ENCODE measurements around the gene TNIP2.
"Not testable (repeated sequence)": the region's sequence is repeated elsewhere in the genome, so short reads cannot be mapped to it uniquely, and the experiment has no call there.

The TNIP2 gene

GRCh38 chr4:2734612-2735011 is 21.5 kb downstream of the TNIP2 start:
- peak overlapping the region; percentile 57 for H3K27ac Mint-ChIP-seq
- H3K27me3 Mint-ChIP-seq: no peaks in the 10 kb centered on the region
- intact Hi-C loops (cut with micrococcal nuclease): no loop called here
- no peaks in the 10 kb centered on the region for H3K9me3 Mint-ChIP-seq
- peaks cover 27% of the 10 kb centered on the region for H3K4me1 Mint-ChIP-seq (ENCODE audit: low read depth)
- no peak overlapping the region for H3K4me3 Mint-ChIP-seq
- peaks cover 60% of the 10 kb centered on the region for H3K36me3 Mint-ChIP-seq (ENCODE audit: low read depth)

GRCh38 chr4:2733844-2734574 is 22.1 kb downstream of the TNIP2 start:
- Mint-ChIP-seq H3K27ac (peak overlapping the region; percentile 57), H3K27me3 (no peaks in the 10 kb centered on the region), H3K4me1 (ENCODE audit: low read depth) (peaks cover 27% of the 10 kb centered on the region), H3K9me3 (no peaks in the 10 kb centered on the region), H3K36me3 (ENCODE audit: low read depth) (peaks cover 65% of the 10 kb centered on the region), H3K4me3 (no peak overlapping the region)
- intact Hi-C loops (cut with micrococcal nuclease): no loop called here

- H3K4me1 Mint-ChIP-seq (ENCODE audit: low read depth): peaks cover 27% of the 10 kb centered on the region
- H3K4me3 Mint-ChIP-seq: no peak overlapping the region
- H3K36me3 Mint-ChIP-seq (ENCODE audit: low read depth): peaks cover 73% of the 10 kb centered on the region
- no peaks in the 10 kb centered on the region for H3K27me3 Mint-ChIP-seq
- H3K27ac Mint-ChIP-seq: peak overlapping the region; percentile 7
- intact Hi-C loops (cut with micrococcal nuclease): no loop called here
- H3K9me3 Mint-ChIP-seq: no peaks in the 10 kb centered on the region
Measured at GRCh38 chr4:2733001-2733843, 22.9 kb downstream of the TNIP2 start.

- H3K27ac Mint-ChIP-seq: peak overlapping the region; percentile 7
- intact Hi-C loops (cut with micrococcal nuclease): no loop called here
- H3K27me3 Mint-ChIP-seq: no peaks in the 10 kb centered on the region
- peaks cover 27% of the 10 kb centered on the region for H3K4me1 Mint-ChIP-seq (ENCODE audit: low read depth)
- no peaks in the 10 kb centered on the region for H3K9me3 Mint-ChIP-seq
- no peak overlapping the region for H3K4me3 Mint-ChIP-seq
- H3K36me3 Mint-ChIP-seq (ENCODE audit: low read depth): peaks cover 74% of the 10 kb centered on the region
Measured at GRCh38 chr4:2732526-2732925, 23.6 kb downstream of the TNIP2 start.

DNA sequence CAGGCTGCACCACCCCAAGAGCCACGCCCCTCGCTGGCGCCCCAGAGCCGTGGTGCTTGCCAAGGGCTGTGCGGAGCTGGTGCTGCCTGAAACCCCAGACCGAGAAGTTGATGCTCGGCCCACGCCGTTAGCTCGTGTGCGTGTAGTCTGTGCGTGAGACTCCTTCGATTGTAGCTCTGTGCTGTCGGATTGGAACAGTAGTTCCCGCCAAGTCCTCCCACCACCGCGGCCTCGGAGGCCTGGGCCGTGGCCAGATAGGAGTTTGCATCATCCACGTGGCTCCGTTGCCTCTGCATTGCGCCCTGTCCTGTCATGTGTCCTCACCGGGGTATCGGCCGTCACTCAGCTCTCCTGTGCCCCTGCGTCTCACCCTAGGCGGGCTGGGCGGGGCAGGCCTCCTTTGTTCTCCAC is 24.2 kb downstream of the TNIP2 start:
- no peaks in the 10 kb centered on the region for H3K9me3 Mint-ChIP-seq
- H3K36me3 Mint-ChIP-seq (ENCODE audit: low read depth): peaks cover 78% of the 10 kb centered on the region
- H3K4me3 Mint-ChIP-seq: no peak overlapping the region
- no peaks in the 10 kb centered on the region for H3K27me3 Mint-ChIP-seq
- H3K27ac Mint-ChIP-seq: no peak overlapping the region
- H3K4me1 Mint-ChIP-seq (ENCODE audit: low read depth): peaks cover 27% of the 10 kb centered on the region
- intact Hi-C loops (cut with micrococcal nuclease): no loop called here

GRCh38 chr4:2729533-2729875 is 26.6 kb downstream of the TNIP2 start:
- H3K4me3 Mint-ChIP-seq: no peak overlapping the region
- H3K4me1 Mint-ChIP-seq (ENCODE audit: low read depth): peaks cover 17% of the 10 kb centered on the region
- no peaks in the 10 kb centered on the region for H3K27me3 Mint-ChIP-seq
- H3K36me3 Mint-ChIP-seq (ENCODE audit: low read depth): peaks cover 85% of the 10 kb centered on the region
- H3K9me3 Mint-ChIP-seq: no peaks in the 10 kb centered on the region
- H3K27ac Mint-ChIP-seq: no peak overlapping the region
- intact Hi-C loops (cut with micrococcal nuclease): no loop called here

- Mint-ChIP-seq H3K27ac (no peak overlapping the region), H3K36me3 (ENCODE audit: low read depth) (peaks cover 86% of the 10 kb centered on the region), H3K9me3 (no peaks in the 10 kb centered on the region), H3K4me3 (no peak overlapping the region), H3K4me1 (ENCODE audit: low read depth) (peaks cover 12% of the 10 kb centered on the region), H3K27me3 (no peaks in the 10 kb centered on the region)
- intact Hi-C loops (cut with micrococcal nuclease): no loop called here
Measured at GRCh38 chr4:2728806-2729532, 27.2 kb downstream of the TNIP2 start.

- Mint-ChIP-seq H3K36me3 (ENCODE audit: low read depth) (peaks cover 85% of the 10 kb centered on the region), H3K27me3 (no peaks in the 10 kb centered on the region), H3K4me1 (ENCODE audit: low read depth) (peaks cover 6% of the 10 kb centered on the region), H3K9me3 (no peaks in the 10 kb centered on the region), H3K4me3 (no peak overlapping the region), H3K27ac (no peak overlapping the region)
- intact Hi-C loops (cut with micrococcal nuclease): no loop called here
Measured at GRCh38 chr4:2728221-2728620, 27.9 kb downstream of the TNIP2 start.

- intact Hi-C loops (cut with micrococcal nuclease); H3K27ac Mint-ChIP-seq; H3K4me3 Mint-ChIP-seq; H3K27me3 Mint-ChIP-seq; H3K4me1 Mint-ChIP-seq (ENCODE audit: low read depth); H3K9me3 Mint-ChIP-seq: not testable (repeated sequence)
- peaks cover 81% of the 10 kb centered on the region for H3K36me3 Mint-ChIP-seq (ENCODE audit: low read depth)
Measured at GRCh38 chr4:2726881-2727280, 29.3 kb downstream of the TNIP2 start.

GRCh38 chr4:2725380-2725779 is 30.8 kb downstream of the TNIP2 start:
- H3K4me3 Mint-ChIP-seq: no peak overlapping the region
- H3K27me3 Mint-ChIP-seq: no peaks in the 10 kb centered on the region
- intact Hi-C loops (cut with micrococcal nuclease): no loop called here
- no peaks in the 10 kb centered on the region for H3K4me1 Mint-ChIP-seq (ENCODE audit: low read depth)
- H3K9me3 Mint-ChIP-seq: no peaks in the 10 kb centered on the region
- peaks cover 81% of the 10 kb centered on the region for H3K36me3 Mint-ChIP-seq (ENCODE audit: low read depth)
- H3K27ac Mint-ChIP-seq: no peak overlapping the region

DNA sequence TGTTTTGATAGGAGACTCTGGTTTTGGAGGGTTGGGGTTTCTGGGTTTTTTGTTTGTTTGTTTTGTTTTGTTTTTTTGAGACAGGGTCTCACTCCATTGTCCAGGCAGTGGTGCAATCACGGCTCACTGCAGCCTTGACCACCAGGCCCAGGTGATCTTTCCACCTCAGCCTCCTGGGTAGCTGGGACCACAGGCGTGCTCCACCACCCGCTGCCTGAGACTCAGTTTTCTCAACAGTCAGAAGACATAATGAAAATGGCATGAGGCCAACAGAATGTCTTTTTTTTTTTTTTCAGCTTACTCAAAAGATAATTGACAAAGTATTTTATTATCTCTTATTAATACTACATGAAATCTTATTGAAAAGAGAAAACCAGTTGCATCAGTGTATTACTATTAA is 32.4 kb downstream of the TNIP2 start:
- intact Hi-C loops (cut with micrococcal nuclease): no loop called here
- Mint-ChIP-seq H3K27me3 (no peaks in the 10 kb centered on the region), H3K9me3 (no peaks in the 10 kb centered on the region), H3K4me3 (no peak overlapping the region), H3K4me1 (ENCODE audit: low read depth) (no peaks in the 10 kb centered on the region), H3K27ac (peak overlapping the region; percentile 53), H3K36me3 (ENCODE audit: low read depth) (peaks cover 81% of the 10 kb centered on the region)

DNA sequence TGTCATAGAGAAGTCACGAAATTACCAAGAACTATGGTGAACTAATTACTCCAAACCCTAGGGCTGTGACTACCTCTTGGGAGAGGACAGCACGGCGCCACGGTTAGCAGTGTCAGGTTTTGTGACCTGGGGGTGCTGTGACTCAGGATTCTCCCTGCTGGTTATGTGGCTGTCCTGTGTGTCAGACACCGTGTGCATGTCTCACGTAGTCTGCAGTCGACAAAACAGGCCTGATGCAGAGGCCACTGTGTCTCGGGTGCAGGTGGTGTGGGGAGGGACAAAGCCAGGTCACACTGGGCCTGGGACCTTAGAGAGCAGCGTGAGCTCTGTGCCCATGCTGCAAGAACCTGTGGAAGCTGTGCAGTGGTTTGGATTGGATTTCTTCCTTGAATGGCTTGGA is 34.1 kb downstream of the TNIP2 start:
- Mint-ChIP-seq H3K4me1 (ENCODE audit: low read depth) (no peaks in the 10 kb centered on the region), H3K9me3 (no peaks in the 10 kb centered on the region), H3K27ac (no peak overlapping the region), H3K27me3 (no peaks in the 10 kb centered on the region), H3K4me3 (no peak overlapping the region), H3K36me3 (ENCODE audit: low read depth) (peaks cover 89% of the 10 kb centered on the region)
- intact Hi-C loops (cut with micrococcal nuclease): no loop called here

DNA sequence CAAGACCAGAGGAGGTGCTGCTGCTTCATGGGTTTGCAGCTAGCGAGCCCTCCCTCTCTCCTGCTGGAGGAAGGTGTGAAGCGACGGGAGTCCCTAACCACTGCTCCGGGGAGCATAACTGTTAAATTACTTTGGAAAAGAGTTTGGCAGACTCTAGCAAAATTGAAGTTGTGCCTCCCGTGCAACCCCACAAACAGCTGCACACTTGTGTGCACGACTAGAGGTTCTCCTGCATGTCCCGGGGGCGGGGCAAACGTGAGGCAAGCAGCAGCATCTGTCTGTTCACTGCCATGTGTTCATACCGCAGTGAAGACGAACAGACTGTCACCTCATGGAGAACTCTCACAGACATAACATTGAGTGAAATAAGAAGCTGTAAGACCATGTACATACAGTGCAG is 34.5 kb downstream of the TNIP2 start:
- Mint-ChIP-seq H3K4me3 (no peak overlapping the region), H3K27ac (no peak overlapping the region), H3K36me3 (ENCODE audit: low read depth) (peaks cover 89% of the 10 kb centered on the region), H3K27me3 (no peaks in the 10 kb centered on the region), H3K9me3 (no peaks in the 10 kb centered on the region), H3K4me1 (ENCODE audit: low read depth) (no peaks in the 10 kb centered on the region)
- intact Hi-C loops (cut with micrococcal nuclease): no loop called here

DNA sequence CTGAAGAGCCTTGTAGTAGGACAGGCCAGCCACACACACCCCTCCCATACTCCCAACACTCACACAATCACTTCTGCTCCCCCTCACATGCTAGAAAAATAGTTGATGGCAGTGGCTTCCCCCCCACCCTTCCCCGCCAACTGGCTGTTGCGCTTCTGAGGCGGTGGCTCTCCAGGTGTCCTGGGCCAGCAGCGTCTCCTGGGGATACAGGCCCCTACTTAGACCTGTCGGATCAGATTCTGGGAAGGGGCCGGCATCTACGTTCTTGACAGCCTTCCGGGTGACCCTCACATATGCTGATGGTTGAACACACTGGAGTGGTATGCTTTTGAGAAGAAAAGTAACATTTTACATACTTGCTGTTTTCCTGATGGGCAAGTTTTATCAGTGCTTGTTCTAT is 39.9 kb downstream of the TNIP2 start:
- peaks cover 16% of the 10 kb centered on the region for H3K4me1 Mint-ChIP-seq (ENCODE audit: low read depth)
- no peak overlapping the region for H3K4me3 Mint-ChIP-seq
- no peaks in the 10 kb centered on the region for H3K9me3 Mint-ChIP-seq
- intact Hi-C loops (cut with micrococcal nuclease): no loop called here
- peaks cover 94% of the 10 kb centered on the region for H3K36me3 Mint-ChIP-seq (ENCODE audit: low read depth)
- H3K27me3 Mint-ChIP-seq: no peaks in the 10 kb centered on the region
- no peak overlapping the region for H3K27ac Mint-ChIP-seq
